Forelimb muscle (tissue), 1 donor: ENCODE data around the gene ACTRT3. TPM values are rescaled to one million over a fixed set of nuclear protein-coding genes. Genes with fewer than 3 reads are reported as not detected.
"Not testable (repeated sequence)": the region's sequence is repeated elsewhere in the genome, so short reads cannot be mapped to it uniquely, and the experiment has no call there.

Source experiments
- DNase-seq: peaks from one replicate; pipeline ENCODE4 v3.0.0-alpha.2; 2013; ENCODE audit warnings: low read depth
- polyA plus RNA-seq: library from polyadenylated mRNA; unstranded; fragments of 120-200 nt; gene quantifications from one replicate; pipeline ENCODE4 v1.2.1, GENCODE V29; 2013; ENCODE audit not compliant: insufficient read length

The ACTRT3 gene
- polyA plus RNA-seq, 1 donor: 2.6 TPM

DNA sequence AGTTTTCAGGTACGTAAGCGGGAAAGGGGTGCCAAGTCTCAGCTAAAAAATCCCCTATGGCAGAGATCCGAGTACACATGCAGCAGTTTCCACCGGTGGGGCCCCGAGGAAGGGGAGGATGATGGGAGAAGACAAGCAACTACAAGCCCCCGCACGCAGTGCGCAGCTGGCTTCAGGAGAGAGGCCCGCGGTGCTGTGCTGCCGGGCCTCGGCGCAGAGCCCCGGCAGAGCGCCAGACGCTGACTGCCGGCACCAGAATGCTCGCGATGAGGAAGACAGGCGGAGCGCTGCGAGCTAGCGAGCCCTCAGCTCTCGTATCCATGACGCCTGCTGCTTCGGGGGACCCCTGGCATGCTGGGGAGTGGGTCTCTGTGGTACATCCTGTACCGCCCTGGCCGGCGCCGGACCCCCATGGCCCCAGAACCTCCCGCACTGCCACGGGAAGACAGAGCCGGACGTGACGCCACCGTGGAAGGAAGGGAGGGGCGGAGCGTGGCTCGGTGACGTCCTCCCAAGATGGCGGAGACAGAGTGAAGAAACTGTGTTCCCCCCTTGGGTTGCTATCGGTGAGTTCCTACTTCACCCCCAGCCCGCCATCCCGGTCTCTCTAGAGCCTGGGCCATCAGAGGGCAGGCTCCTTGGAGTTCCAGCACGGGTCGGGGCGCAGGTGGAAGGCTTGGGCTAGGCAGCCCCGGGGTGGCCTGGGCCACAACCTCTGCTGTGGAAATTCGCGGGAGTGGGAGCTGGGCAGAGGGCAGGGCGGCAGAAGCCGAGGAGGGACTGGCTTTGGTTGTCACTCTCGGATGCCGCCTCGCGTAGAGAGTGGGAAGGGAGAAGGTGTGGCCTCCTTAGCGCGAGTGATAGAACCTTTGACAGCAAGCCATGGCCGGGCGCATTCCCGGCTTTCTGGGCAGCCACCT is 3.8 kb upstream of the ACTRT3 start, which contains the start of gene MYNN:
MYNN (plus strand) TSS at position 500 of the 920 bp plus-strand sequence. CDS start 900 bp downstream, outside the sequence.
- peak; percentile 81 for DNase-seq

DNA sequence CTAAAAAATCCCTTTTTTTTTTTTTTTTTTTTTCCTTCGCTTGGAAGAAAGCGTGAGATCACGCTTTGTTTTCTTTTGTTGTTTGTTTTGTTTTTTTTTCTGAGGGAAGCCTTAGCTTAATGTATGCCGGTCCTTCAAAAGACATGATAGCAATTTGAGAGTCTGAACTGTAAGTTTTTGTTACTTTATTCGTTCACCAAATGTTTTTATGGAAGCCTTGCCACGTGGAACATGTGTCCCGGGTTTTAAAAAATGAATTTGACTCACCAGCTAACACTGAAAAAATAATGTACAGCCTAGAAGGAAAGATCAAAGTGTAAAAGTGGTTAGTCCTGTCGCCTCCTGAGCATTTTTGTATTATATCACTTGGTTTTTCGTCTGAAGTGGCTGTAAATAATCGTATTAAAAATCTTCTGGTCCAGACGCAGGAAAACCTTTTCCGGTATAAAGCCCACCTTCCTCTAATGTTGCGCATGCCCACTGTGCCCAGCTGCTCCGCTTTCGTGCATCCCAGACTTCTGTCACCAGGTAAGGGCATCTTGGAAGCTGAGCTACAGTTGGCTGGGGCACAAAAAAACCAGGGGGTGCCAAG is 3.0 kb upstream of the ACTRT3 start:
- DNase-seq: peak; percentile 70

GRCh38 chr3:169771497-169772304 is 2.3 kb upstream of the ACTRT3 start:
- peak; percentile 88 for DNase-seq

- DNase-seq: peak; percentile 92
Observed at GRCh38 chr3:169764882-169765612, 4.3 kb downstream of the ACTRT3 start, which contains the start of gene TERC. Gene TERC, minus strand, starts transcription at chr3:169765060.

GRCh38 chr3:169764312-169764881 is 5.0 kb downstream of the ACTRT3 start:
- no peak for DNase-seq

- DNase-seq: no peak
Observed at GRCh38 chr3:169760479-169760878, 8.9 kb downstream of the ACTRT3 start.

- no peak for DNase-seq
Observed at GRCh38 chr3:169759256-169759655, 10.1 kb downstream of the ACTRT3 start.

- no peak for DNase-seq
Observed at GRCh38 chr3:169758359-169758994, 10.9 kb downstream of the ACTRT3 start.

DNA sequence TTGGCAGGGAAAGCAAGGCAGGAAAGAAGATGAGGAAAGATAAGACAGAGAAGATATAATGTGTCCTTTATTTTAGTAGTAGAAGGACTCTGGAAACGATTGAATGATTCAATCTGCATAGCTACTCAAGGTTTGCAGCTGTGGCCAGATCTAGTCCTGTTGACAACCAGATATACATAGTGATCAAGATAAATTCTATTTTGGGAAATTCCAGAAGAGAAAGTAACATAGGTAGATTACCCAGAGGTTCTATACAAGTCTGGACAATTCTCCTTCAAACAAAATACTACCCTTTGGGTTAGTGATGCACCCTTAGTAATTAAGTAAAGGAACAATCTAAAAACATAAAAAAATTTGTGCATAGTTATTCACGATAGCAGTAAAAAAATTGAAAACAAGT is 13.9 kb downstream of the ACTRT3 start:
- no peak for DNase-seq

DNA sequence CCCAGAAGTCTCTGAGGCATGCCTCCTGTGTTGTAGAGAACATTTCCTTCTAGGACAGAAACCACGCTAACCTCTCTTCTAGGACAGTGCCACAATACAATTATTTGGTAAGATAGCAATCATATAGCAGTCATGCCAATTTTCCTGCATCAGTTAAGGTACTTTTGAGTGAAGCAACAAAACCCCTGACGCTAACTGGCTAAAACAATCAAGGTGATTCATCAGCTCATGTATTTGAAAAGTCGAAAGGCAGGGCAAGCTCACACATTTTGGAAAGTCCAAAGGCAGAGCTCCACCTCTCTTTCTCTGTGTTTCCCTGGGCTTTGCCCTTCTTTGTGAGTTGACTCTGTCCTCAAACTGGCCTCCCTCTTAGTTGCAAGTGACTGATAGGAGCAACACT is 14.7 kb downstream of the ACTRT3 start:
- no peak for DNase-seq

- no peak for DNase-seq
Observed at GRCh38 chr3:169751875-169752274, 17.5 kb downstream of the ACTRT3 start.

GRCh38 chr3:169750665-169751064 is 18.7 kb downstream of the ACTRT3 start:
- no peak for DNase-seq

DNA sequence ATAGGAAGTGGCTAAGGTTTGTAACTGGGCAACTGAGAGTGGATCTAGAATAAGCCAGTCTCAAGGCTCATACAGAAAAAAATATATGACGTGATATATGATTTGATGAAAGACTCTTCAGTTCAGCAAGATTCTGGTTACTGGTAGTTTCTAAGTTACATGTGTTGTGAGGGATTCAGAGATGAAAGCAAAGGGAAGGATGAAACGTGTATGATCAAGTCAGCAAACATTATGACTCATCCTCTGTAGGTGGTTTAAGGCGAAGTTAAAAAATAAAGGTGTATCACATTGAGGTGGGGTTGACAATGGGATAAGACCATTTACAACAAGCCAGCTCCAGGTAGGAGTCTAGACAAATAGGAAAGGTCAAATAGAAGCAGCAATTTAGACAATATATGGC is 20.7 kb downstream of the ACTRT3 start:
- DNase-seq: no peak

GRCh38 chr3:169746924-169747323 is 22.4 kb downstream of the ACTRT3 start:
- no peak for DNase-seq

DNA sequence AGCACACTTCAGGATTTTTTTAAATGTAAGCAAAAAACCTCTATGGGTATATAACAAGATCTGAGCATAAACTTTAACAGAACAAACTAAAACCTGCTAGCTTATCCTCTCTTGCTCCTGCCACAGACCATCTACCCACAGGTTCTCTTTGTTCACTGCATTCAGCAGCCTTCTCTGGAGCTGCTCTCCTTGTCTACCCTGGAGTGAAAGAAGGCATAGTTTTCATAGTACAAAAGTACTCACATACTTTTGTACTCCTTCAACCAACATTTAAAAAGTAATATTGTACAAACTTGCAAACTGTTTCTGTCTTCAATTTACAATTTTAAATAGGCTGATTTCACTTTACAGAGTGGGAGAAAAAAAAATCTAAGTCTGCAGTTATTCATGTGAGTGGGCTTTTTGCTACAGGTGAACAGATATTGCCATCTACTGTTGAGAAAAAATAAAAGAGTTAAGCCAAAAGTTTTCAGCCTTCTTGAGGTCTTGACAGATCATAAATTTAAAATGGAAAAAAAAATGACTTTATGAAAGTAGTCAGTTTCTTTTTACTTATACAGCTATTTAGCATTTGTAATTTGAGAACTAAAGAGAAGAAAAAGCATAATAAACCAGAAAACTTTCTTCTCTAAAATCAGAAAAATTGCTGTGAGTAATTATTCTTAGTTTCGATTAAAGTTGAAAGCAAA is 24.9 kb downstream of the ACTRT3 start:
- DNase-seq: no peak

DNA sequence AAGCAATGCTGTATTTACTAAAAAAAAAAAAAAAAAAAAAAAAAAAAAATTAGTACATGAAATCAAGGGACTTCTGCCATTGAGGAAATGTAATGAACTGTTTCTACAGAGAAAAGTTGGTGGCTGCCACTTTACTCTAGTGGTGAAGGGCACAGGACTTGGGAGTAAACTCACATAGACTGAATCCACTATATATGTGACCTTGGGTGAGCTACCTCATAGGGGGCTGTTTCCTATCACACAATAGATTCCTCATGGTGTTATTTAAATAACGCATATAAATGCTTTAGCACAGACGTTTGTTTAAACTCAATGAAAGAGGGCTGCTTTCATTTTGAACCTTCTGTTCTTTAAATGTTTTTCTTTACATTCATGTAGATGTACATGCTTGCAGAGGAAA is 30.3 kb downstream of the ACTRT3 start:
- no peak for DNase-seq

DNA sequence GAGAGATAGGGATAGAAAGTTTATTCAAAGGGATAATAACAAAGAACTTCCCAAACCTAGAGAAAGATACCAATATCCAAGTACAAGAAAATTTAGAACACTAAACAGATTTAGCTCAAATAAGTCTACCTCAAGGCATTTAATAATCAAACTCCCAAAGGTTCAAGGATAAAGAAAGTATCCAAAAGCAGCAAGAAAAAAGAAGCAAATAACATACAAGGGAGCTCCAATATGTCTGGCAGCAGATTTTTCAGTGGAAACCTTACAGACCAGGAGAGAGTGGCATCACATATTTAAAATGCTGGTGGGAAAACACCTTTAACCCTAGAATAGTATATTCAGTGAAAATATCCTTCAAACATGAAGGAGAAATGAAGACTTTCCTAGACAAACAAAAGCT is 37.5 kb downstream of the ACTRT3 start:
- not testable (repeated sequence) for DNase-seq

- no peak for DNase-seq
Observed at GRCh38 chr3:169722724-169723123, 46.6 kb downstream of the ACTRT3 start.

GRCh38 chr3:169718415-169718814 is 50.9 kb downstream of the ACTRT3 start:
- not testable (repeated sequence) for DNase-seq
